PC-3 (cell line): ENCODE data around the gene SF1.

Experiments used
- EZH2phosphoT487 ChIP-seq: fragments of 300-600 bp; sonication (generic); IDR thresholded peaks from 2 replicates; pipeline ENCODE4 v1.6.1; 2018; ENCODE audit warnings: mild to moderate bottlenecking, antibody characterized with exemption, low read length, borderline replicate concordance
- TF ChIP-seq, protein P1 (sequence below): fragments of 300-600 bp; sonication (generic); conservative IDR thresholded peaks from 2 replicates; pipeline ENCODE4 v1.5.1; 2017; ENCODE audit warnings: antibody characterized with exemption, low read depth, mild to moderate bottlenecking, low read length

DNA sequence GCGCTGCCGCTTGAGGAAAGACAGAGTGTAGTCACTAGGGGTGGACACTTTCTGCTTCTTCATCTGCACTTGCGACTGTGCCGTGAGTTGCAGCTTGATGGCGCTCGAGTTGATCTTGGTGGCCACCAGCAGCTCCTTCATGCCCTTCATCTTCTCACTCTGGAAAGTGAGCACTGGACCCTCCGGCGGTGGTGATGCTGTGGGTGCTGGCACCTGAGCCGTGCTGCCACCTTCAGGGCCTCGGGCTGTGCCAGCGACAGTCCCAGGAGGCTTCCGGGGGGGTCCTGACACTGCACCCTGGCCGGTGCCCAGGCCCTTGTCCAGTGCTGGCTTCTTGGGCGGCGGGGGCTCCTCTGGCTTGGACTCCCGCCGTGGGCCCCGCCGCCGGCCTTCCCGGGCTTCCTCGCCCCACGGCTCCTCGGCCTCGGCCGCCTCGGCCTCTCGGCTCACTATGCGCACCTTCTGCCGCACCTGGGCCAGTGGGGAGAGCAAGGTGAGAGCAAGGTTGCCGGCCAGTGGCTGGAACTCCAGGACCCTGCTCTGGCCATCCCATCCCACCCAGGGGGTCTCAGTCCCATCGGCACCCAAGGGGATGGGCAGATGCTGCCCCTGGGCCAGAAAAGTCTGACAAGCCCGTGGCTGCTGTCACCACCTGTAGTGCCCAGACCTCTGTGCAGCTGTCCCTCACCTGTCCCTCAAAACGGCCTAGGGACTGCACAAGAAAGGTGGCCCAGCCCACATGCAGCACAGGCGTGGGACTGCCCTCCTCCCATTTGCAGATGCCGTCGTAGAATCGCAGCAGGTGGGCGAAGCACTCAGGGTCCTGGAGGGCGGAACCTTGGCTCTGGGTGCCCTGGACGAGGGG lies 26.2 kb upstream of the SF1 start:
- TF ChIP-seq, protein P1, sequence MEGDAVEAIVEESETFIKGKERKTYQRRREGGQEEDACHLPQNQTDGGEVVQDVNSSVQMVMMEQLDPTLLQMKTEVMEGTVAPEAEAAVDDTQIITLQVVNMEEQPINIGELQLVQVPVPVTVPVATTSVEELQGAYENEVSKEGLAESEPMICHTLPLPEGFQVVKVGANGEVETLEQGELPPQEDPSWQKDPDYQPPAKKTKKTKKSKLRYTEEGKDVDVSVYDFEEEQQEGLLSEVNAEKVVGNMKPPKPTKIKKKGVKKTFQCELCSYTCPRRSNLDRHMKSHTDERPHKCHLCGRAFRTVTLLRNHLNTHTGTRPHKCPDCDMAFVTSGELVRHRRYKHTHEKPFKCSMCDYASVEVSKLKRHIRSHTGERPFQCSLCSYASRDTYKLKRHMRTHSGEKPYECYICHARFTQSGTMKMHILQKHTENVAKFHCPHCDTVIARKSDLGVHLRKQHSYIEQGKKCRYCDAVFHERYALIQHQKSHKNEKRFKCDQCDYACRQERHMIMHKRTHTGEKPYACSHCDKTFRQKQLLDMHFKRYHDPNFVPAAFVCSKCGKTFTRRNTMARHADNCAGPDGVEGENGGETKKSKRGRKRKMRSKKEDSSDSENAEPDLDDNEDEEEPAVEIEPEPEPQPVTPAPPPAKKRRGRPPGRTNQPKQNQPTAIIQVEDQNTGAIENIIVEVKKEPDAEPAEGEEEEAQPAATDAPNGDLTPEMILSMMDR = 0 out of 2 replicates have a peak, but pooled peaks have one; percentile 15
- no peak for TF ChIP-seq EZH2phosphoT487
